NCI-H1105 (cell line): ENCODE results near the gene SLC4A7.

Experiments
- DNase-seq: peaks from one replicate; lab custom pipeline; 2025; lab: John Stamatoyannopoulos, UW

The SLC4A7 gene

GRCh38 chr3:27323087-27323570 is 161.1 kb downstream of the SLC4A7 start:
- DNase-seq = no peak
